Keratinocyte (primary cell): ENCODE data around the gene LATS2.

ENCODE experiments used
- EZH2 ChIP-seq: IDR thresholded peaks from one replicate; pipeline ENCODE4 v1.6.1; 2012; ENCODE audit warnings: inconsistent platforms, mild to moderate bottlenecking, low read length, moderate library complexity
- TF ChIP-seq, protein P1 (sequence below), 3 experiments: IDR thresholded peaks in 1 of 3; conservative IDR thresholded peaks in 1 of 3; optimal IDR thresholded peaks in 1 of 3; 2 replicates in 2 of 3; 3 replicates in 1 of 3; pipeline versions ENCODE3 to v1.5.1; 2011; ENCODE audit warnings: low read length in 3 of 3, mild to moderate bottlenecking in 3 of 3, moderate library complexity in 2 of 3, control low read depth in 1 of 3, inconsistent platforms in 1 of 3; ENCODE audit not compliant: insufficient read depth in 2 of 3; ENCODE audit errors: extremely low read depth in 1 of 3

GRCh38 chr13:21020176-21020575, 41.2 kb downstream of the LATS2 start:
- TF ChIP-seq, protein P1, sequence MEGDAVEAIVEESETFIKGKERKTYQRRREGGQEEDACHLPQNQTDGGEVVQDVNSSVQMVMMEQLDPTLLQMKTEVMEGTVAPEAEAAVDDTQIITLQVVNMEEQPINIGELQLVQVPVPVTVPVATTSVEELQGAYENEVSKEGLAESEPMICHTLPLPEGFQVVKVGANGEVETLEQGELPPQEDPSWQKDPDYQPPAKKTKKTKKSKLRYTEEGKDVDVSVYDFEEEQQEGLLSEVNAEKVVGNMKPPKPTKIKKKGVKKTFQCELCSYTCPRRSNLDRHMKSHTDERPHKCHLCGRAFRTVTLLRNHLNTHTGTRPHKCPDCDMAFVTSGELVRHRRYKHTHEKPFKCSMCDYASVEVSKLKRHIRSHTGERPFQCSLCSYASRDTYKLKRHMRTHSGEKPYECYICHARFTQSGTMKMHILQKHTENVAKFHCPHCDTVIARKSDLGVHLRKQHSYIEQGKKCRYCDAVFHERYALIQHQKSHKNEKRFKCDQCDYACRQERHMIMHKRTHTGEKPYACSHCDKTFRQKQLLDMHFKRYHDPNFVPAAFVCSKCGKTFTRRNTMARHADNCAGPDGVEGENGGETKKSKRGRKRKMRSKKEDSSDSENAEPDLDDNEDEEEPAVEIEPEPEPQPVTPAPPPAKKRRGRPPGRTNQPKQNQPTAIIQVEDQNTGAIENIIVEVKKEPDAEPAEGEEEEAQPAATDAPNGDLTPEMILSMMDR (optimal IDR thresholded peaks at IDR 0.05 in 1 of 3, IDR thresholded peaks at IDR 0.05 in 1 of 3, conservative IDR thresholded peaks at IDR 0.05 in 1 of 3; ENCODE audit: extremely low read depth in 1 of 3, insufficient read depth in 2 of 3, low read length in 3 of 3) = no peak
- TF ChIP-seq EZH2 = no peak
